Measurements from ENCODE around the gene KSR2. TPM values are rescaled to one million over a fixed set of nuclear protein-coding genes. Genes with fewer than 3 reads are reported as not detected.
"Not testable (repeated sequence)": the region's sequence is repeated elsewhere in the genome, so short reads cannot be mapped to it uniquely, and the experiment has no call there.

KSR2 gene
- total RNA-seq, 1 donor from 2014 or later, result 0.10 TPM

- no peak for DNase-seq
Observed at GRCh38 chr12:117821480-117822175, 147.2 kb downstream of the KSR2 start.

DNA sequence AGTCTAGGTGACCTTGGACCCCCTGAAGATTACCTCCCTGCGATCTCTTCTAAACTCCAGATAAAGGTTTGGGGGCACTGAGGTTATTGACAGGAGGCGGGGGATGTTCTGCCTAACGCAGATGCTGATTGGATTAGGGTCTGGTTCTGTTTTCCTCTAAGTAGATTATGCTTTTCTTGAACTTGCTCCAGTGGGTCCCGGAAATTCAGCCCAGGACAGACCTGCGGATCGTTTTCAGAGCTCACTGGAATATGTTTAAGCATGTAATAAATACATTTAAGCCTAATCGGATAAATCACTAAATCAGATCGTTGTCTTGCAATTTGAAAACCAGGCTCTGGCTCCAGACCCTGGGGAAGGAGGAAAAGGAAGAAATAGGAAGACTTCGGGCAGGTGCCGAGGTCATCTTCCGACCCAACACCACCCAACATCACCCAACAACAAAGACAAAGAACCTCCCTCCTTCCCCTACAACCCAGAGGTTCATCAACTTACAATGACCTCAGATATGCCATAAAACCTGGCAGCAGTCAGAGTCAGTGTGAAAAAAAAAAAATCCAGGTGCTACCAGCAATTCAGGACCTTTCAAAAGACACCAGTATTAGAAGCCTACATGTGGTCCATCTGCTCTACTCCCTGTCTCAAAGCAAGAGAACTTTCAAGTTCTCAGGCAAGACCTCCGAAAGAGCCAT, 148.4 kb downstream of the KSR2 start:
- DNase-seq, result peak; percentile 2

DNA sequence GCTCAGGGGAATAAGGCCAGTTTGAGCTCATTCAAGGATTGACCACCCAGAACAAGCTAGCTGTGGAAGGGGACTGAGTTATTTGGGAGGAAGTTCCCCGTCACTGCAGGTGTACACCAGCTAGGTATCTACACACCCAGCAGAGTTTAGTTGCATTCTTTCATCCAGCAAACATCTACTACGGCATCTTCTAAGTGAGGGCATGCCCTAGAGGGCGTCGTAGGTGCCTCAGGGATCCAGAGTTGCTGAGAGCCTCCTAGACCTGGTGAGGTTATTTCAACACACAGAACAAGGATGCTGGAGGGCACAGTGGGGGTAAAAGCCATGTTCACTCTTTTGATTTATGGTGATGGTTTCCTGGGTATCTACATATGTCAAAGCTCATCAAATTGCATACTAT, 149.6 kb downstream of the KSR2 start:
- DNase-seq, result no peak

- no peak for DNase-seq
Observed at GRCh38 chr12:117818400-117818799, 150.4 kb downstream of the KSR2 start.

- DNase-seq, result no peak
Observed at GRCh38 chr12:117809509-117809908, 159.3 kb downstream of the KSR2 start.

- no peak for DNase-seq
Observed at GRCh38 chr12:117807946-117808345, 160.8 kb downstream of the KSR2 start.

DNA sequence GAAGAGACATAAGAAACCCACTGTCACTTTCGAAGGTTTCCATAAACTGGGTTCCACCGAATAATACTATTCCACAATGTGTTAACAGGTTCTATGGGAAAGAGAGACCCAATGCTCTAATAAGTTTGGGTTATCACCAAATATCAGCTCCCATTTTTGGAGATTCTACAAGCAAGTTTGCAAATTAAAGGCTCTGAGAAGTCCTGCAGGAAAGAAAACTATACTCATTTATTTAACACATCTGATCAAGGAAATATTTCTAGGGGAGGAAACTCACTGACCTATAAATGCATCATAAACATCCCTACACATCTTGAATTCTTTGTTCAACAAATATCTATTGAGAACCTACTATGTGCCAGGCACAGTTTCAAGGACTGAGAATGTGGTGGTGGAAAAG, 161.4 kb downstream of the KSR2 start:
- no peak for DNase-seq

DNA sequence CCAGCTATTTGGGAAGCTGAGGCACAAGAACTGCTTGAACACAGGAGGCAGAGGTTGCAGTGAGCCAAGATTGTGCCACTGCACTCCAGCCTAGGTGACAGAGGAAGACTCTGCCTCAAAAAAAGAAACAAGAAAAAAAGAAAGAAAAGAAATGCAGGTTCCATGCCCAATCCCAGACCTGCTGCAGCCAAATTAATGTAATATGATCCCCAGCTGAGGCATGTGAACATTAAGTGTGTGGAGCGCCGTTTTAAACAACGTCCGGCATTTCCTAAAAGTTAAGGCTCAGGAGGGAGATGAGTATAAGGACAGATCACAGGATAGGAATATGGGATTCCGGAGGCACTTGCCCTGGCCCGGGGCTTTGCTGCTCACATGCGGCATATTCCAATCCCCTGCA, 162.9 kb downstream of the KSR2 start:
- DNase-seq, result no peak

DNA sequence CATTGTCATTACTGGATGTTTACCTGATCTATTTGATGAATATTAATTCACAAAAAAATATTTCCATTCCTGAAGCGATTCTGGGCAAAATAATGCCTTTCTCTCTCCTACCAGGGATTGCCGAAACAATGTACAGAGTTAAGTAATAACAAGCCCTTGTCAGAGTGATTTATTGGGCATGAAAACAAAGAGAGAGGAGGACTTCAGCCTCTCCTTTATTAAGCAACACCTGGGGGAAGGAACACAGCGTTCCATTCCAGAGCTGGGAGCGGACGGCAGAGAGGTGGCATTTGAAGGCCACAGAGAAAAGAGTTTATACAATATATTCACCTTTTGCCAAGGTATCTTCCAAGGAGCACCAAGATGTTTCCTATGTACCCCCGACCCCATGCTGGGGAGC, 165.8 kb downstream of the KSR2 start:
- DNase-seq, result no peak

- DNase-seq, result not testable (repeated sequence)
Observed at GRCh38 chr12:117800711-117801110, 168.1 kb downstream of the KSR2 start.

GRCh38 chr12:117797202-117797601, 171.6 kb downstream of the KSR2 start:
- DNase-seq, result no peak

- DNase-seq, result no peak
Observed at GRCh38 chr12:117792877-117793424, 175.8 kb downstream of the KSR2 start.

GRCh38 chr12:117792471-117792870, 176.3 kb downstream of the KSR2 start:
- no peak for DNase-seq

DNA sequence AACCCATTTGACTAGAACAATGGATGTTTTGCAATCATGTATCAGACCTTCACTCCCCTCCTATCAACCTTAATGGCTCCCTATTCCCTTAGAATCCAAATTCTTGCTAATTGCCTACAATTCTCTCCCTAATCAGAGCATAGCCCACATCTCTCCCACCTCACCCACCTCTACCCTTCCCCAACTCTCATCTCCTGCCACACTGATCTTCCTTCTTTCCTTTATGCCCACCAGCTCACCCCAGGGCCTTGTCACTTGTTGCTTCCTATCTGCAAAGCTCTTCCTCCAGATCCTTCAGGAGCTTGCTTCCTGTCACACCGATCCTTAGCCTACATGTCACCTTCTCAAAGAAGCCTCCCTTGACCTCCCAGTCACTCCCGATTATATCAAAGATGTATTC, 177.8 kb downstream of the KSR2 start:
- no peak for DNase-seq

- DNase-seq, result no peak
Observed at GRCh38 chr12:117790198-117790597, 178.6 kb downstream of the KSR2 start.

- DNase-seq, result no peak
Observed at GRCh38 chr12:117789195-117789912, 179.4 kb downstream of the KSR2 start.

GRCh38 chr12:117778656-117779055, 190.1 kb downstream of the KSR2 start:
- no peak for DNase-seq

- DNase-seq, result peak; percentile 50
Observed at GRCh38 chr12:117774941-117775775, 193.6 kb downstream of the KSR2 start.

- DNase-seq, result no peak
Observed at GRCh38 chr12:117768860-117769259, 199.9 kb downstream of the KSR2 start.

DNA sequence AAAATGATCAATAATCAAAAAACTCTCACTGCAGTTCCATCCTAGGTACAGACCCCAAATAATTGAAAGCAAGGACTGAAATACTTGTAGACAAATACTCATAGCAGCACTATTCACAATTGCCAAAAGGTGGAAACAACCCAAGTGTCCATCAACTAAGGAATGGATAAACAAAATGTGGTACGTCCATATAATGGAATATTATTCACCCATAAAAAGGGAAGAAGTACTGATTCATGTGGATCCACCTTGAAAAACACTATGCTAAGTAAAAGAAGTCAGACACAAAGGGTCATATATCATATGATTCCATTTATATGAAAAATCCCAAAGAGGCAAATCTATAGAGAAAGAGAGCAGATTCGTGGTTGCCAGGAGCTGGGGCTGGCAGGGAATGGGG, 202.8 kb downstream of the KSR2 start:
- DNase-seq, result no peak

GRCh38 chr12:117762143-117762542, 206.6 kb downstream of the KSR2 start:
- DNase-seq, result no peak

DNA sequence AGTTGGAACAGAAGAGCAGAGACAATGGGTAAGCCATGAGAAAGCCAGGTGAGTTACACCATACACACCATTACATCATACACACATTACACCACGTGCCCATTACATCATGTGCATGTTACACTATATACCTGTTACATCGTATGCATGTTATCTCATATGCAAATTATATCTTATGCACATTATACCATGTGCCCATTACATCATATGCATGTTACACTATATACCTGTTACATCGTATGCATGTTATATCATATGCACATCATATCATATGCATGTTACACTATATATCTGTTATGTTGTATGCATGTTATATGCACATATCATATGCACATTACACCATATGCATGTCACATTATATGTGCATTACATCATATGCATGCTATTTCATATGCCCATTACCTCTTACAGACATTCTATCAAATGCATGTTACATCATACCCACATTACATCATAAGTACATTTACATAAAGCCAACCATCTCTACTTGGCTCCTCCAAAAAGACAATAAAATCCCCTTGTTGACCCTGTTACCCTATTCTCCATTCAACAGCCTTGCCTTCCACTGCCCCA, 207.2 kb downstream of the KSR2 start:
- DNase-seq, result no peak

Data from tongue (tissue), 2 donors.